Uterus (tissue), 4 donors: ENCODE results near the gene ZNF26. TPM values are rescaled to one million over a fixed set of nuclear protein-coding genes. Genes with fewer than 3 reads are reported as not detected.

Experiments
- DNase-seq, 2 donors: peaks; one replicate each; pipeline ENCODE4 v3.0.0-alpha.2; 2019 to 2020
- H3K27ac ChIP-seq, 2 donors: fragments of 200-600 bp; sonication (generic); 1 replicate in 1 of 2; 2 replicates in 1 of 2; pipeline ENCODE4 v1.5.1; 2016 to 2018
- H3K27me3 ChIP-seq, 2 donors: fragments of 200-600 bp; sonication (generic); one replicate each; pipeline ENCODE4 v1.5.1; 2018 to 2019; ENCODE audit warnings: control low read depth in 1 of 2
- H3K36me3 ChIP-seq, 2 donors: fragments of 200-600 bp; sonication (generic); one replicate each; pipeline ENCODE4 v1.5.1; 2019; ENCODE audit warnings: control low read depth in 1 of 2
- H3K4me1 ChIP-seq, 2 donors: fragments of 200-600 bp; sonication (generic); one replicate each; pipeline ENCODE4 v1.5.1; 2018 to 2019; ENCODE audit warnings: control low read depth in 1 of 2
- H3K4me3 ChIP-seq, 2 donors: fragments of 200-600 bp; sonication (generic); 1 replicate in 1 of 2; 2 replicates in 1 of 2; pipeline ENCODE4 v1.5.1; 2018 to 2019; ENCODE audit warnings: mild to moderate bottlenecking in 1 of 2
- H3K9me3 ChIP-seq, 2 donors: fragments of 200-600 bp; sonication (generic); one replicate each; pipeline ENCODE4 v1.5.1; 2019; ENCODE audit warnings: control low read depth in 1 of 2
- CTCF ChIP-seq, 4 experiments: fragments of 200-600 bp in 2 of 4; fragments of 450-650 bp in 2 of 4; sonication (generic) in 2 of 4; IDR thresholded peaks; one replicate each; pipeline ENCODE4 v1.5.1; 2016 to 2019; ENCODE audit warnings: antibody characterized with exemption in 4 of 4, mild to moderate bottlenecking in 2 of 4, moderate library complexity in 1 of 4
- POLR2A ChIP-seq, 2 donors: fragments of 450-650 bp; IDR thresholded peaks; one replicate each; pipeline ENCODE4 v1.6.1; 2016; ENCODE audit warnings: antibody characterized with exemption in 2 of 2, mild to moderate bottlenecking in 1 of 2, moderate library complexity in 1 of 2
- intact Hi-C: fragments of 100-400 bp; cut with DNase I; formaldehyde crosslinking; loops from one replicate; pipeline ENCODE4 v1.15.1; 2023; ENCODE audit warnings: low total_unique reads
- total RNA-seq, 4 donors: library from RNA; depleted of rRNA in 3 of 4; stranded (reverse); fragments of >200 nt in 3 of 4; gene quantifications; one replicate each; pipeline versions ENCODE4 v1.1.0 to v1.2.4, GENCODE V29; 2014 to 2023
- donor health status: DM: yes; HTN: yes; CAD: no.

Gene ZNF26
- total RNA-seq, 4 donors from 2014 or later, result 7.2 to 38.7 (median 17.7) TPM

- peaks cover 10 to 98% of the 10 kb centered on the region in 2 donors for H3K9me3 ChIP-seq
- DNase-seq, result no peak
- H3K36me3 ChIP-seq, result no peaks in the 10 kb centered on the region
- H3K27me3 ChIP-seq, result no peaks in the 10 kb centered on the region
- no peak overlapping the region for H3K4me3 ChIP-seq
- no peak for TF ChIP-seq CTCF (IDR thresholded peaks at IDR 0.05)
- no peak for TF ChIP-seq POLR2A (IDR thresholded peaks at IDR 0.05)
- H3K27ac ChIP-seq, result no peak overlapping the region
- no peaks in the 10 kb centered on the region for H3K4me1 ChIP-seq
- intact Hi-C loops, result no loop called here
Measured at GRCh38 chr12:133057446-133057845, 71.3 kb downstream of the ZNF26 start.

GRCh38 chr12:133058203-133059113, 72.3 kb downstream of the ZNF26 start:
- no peaks in the 10 kb centered on the region for H3K27me3 ChIP-seq
- DNase-seq, result no peak
- H3K9me3 ChIP-seq, result peaks cover 10 to 98% of the 10 kb centered on the region in 2 donors
- TF ChIP-seq POLR2A (IDR thresholded peaks at IDR 0.05) (no peak), CTCF (IDR thresholded peaks at IDR 0.05) (no peak)
- H3K27ac ChIP-seq, result no peak overlapping the region
- H3K4me1 ChIP-seq, result no peaks in the 10 kb centered on the region
- no peak overlapping the region for H3K4me3 ChIP-seq
- intact Hi-C loops, result no loop called here
- no peaks in the 10 kb centered on the region for H3K36me3 ChIP-seq

- no peaks in the 10 kb centered on the region for H3K27me3 ChIP-seq
- H3K4me3 ChIP-seq, result no peak overlapping the region
- no peak for DNase-seq
- no peaks in the 10 kb centered on the region for H3K4me1 ChIP-seq
- TF ChIP-seq POLR2A (IDR thresholded peaks at IDR 0.05) (no peak), CTCF (IDR thresholded peaks at IDR 0.05) (no peak)
- intact Hi-C loops, result no loop called here
- H3K27ac ChIP-seq, result no peak overlapping the region
- peaks cover 10 to 97% of the 10 kb centered on the region in 2 donors for H3K9me3 ChIP-seq
- no peaks in the 10 kb centered on the region for H3K36me3 ChIP-seq
Measured at GRCh38 chr12:133061954-133062353, 75.8 kb downstream of the ZNF26 start.

GRCh38 chr12:133063556-133063955, 77.4 kb downstream of the ZNF26 start:
- Histone ChIP-seq H3K27ac (no peak overlapping the region), H3K4me1 (no peaks in the 10 kb centered on the region), H3K36me3 (no peaks in the 10 kb centered on the region), H3K27me3 (no peaks in the 10 kb centered on the region), H3K4me3 (no peak overlapping the region), H3K9me3 (peaks cover 3 to 92% of the 10 kb centered on the region in 2 donors)
- TF ChIP-seq CTCF (IDR thresholded peaks at IDR 0.05) (no peak), POLR2A (IDR thresholded peaks at IDR 0.05) (no peak)
- intact Hi-C loops, result no loop called here
- DNase-seq, result no peak

GRCh38 chr12:133073836-133074235, 87.7 kb downstream of the ZNF26 start:
- no peak for DNase-seq
- no peaks in the 10 kb centered on the region for H3K4me1 ChIP-seq
- H3K27ac ChIP-seq, result no peak overlapping the region
- no peak overlapping the region for H3K4me3 ChIP-seq
- H3K27me3 ChIP-seq, result no peaks in the 10 kb centered on the region
- no peaks in the 10 kb centered on the region for H3K36me3 ChIP-seq
- H3K9me3 ChIP-seq, result peaks cover 0 to 58% of the 10 kb centered on the region in 2 donors
- intact Hi-C loops, result no loop called here
- TF ChIP-seq POLR2A (IDR thresholded peaks at IDR 0.05) (no peak), CTCF (IDR thresholded peaks at IDR 0.05) (no peak)
